Kidney (tissue), 22 donors: ENCODE measurements around the gene NSUN4. TPM values are rescaled to one million over a fixed set of nuclear protein-coding genes. Genes with fewer than 3 reads are reported as not detected.

Source experiments
- DNase-seq, 5 donors: peaks; one replicate each; pipeline ENCODE4 v3.0.0-alpha.2; 2013 to 2020
- FAIRE-seq: peaks from 2 replicates; lab custom pipeline; 2012; peaks lifted over from hg19 to GRCh38; lab: Jason Lieb, UNC
- H3K27ac ChIP-seq, 2 donors: one replicate each; pipeline ENCODE4 v1.7.0; 2013; ENCODE audit warnings: low read depth in 2 of 2, low read length in 2 of 2, inconsistent platforms in 1 of 2
- H3K27me3 ChIP-seq: one replicate; pipeline ENCODE4 v1.7.1; 2013; ENCODE audit warnings: low read length, inconsistent platforms; ENCODE audit not compliant: control insufficient read depth, insufficient read depth
- H3K36me3 ChIP-seq, 3 donors: one replicate each; pipeline versions ENCODE4 v1.7.0 to v1.7.1; 2013; ENCODE audit warnings: low read length in 3 of 3, control low read depth in 1 of 3, inconsistent platforms in 1 of 3; ENCODE audit not compliant: insufficient read depth in 3 of 3, control insufficient read depth in 2 of 3
- H3K4me1 ChIP-seq, 3 donors: one replicate each; pipeline versions ENCODE4 v1.7.0 to v1.7.1; 2013; ENCODE audit warnings: low read length in 3 of 3, inconsistent platforms in 1 of 3, low read depth in 1 of 3; ENCODE audit not compliant: control insufficient read depth in 2 of 3, insufficient read depth in 2 of 3
- H3K4me3 ChIP-seq, 3 donors: one replicate each; pipeline versions ENCODE4 v1.7.0 to v1.8.1; 2013; ENCODE audit warnings: low read length in 3 of 3, control low read depth in 1 of 3, inconsistent platforms in 1 of 3
- H3K9ac ChIP-seq, 3 donors: one replicate each; pipeline versions ENCODE4 v1.7.0 to v1.7.1; 2013; ENCODE audit warnings: low read length in 3 of 3, control low read depth in 1 of 3, inconsistent platforms in 1 of 3
- H3K9me3 ChIP-seq, 3 donors: one replicate each; pipeline versions ENCODE4 v1.7.0 to v1.7.1; 2013; ENCODE audit warnings: low read length in 3 of 3, control low read depth in 1 of 3, inconsistent platforms in 1 of 3; ENCODE audit not compliant: control insufficient read depth in 2 of 3, insufficient read depth in 1 of 3
- CTCF ChIP-seq: IDR thresholded peaks from 3 replicates; pipeline ENCODE4 v1.5.1; 2012; ENCODE audit warnings: mild to moderate bottlenecking, moderate library complexity, borderline replicate concordance; ENCODE audit not compliant: insufficient read depth; ENCODE audit errors: extremely low read depth
- intact Hi-C: fragments of 100-400 bp; cut with DNase I; formaldehyde crosslinking; loops from one replicate; pipeline ENCODE4 v1.11.1; 2022
- long read RNA-seq, 10 donors: library from polyadenylated mRNA in 1 of 10; unstranded in 1 of 10; transcript quantifications; one replicate each; pipeline ENCODE4 v2.0.0 and lab custom pipeline, GENCODE V29; 2021 to 2026
- polyA plus RNA-seq: library from polyadenylated mRNA; stranded (reverse); fragments of 350-450 nt; fragmentation: Illumina TruSeq; extraction: RNeasy Lipid Tissue Mini Kit (QIAGEN cat#74804); gene quantifications from one replicate; pipeline ENCODE4 v1.2.3, GENCODE V29; 2014; ENCODE audit warnings: low read depth, low replicate concordance; ENCODE audit not compliant: insufficient read depth
- total RNA-seq: library from RNA; stranded (reverse); fragmentation: NEBNext Ultra II Directional; extraction: Animal tissue kit (Norgen Biotek cat#: 25700); gene quantifications from one replicate; pipeline ENCODE4 v1.2.1, GENCODE V29; 2021
- donor health status: control.
- donor health status: control.
- donor health status: control.
- donor health status: control.
- donor health status: control.
- donor health status: DM: yes; HTN: yes; CAD: no.
- donor health status: Normal renal cell carcinoma (clear cell type).

The NSUN4 gene
- total RNA-seq (32.2 TPM), polyA plus RNA-seq (12.4 TPM)
- long read RNA-seq, donor 1, partial matches to known transcripts: 0 of 3 reads
- long read RNA-seq, donor 1, other reads (novel, unspliced or antisense): 0 of 3 reads
- long read RNA-seq, donor 2, transcript NSUN4-204 (6 exons, 2,150 nt): major isoform, 7 of 7 reads
- long read RNA-seq, donor 2, partial matches to known transcripts: 0 of 7 reads
- long read RNA-seq, donor 2, other reads (novel, unspliced or antisense): 0 of 7 reads
- long read RNA-seq, donor 3, transcript NSUN4-204 (6 exons, 2,150 nt): major isoform, 5 of 5 reads
- long read RNA-seq, donor 3, partial matches to known transcripts: 0 of 5 reads
- long read RNA-seq, donor 3, other reads (novel, unspliced or antisense): 0 of 5 reads
- long read RNA-seq, donor 4, transcript NSUN4-204 (6 exons, 2,150 nt): major isoform, 6 of 8 reads
- long read RNA-seq, donor 4, partial matches to known transcripts: 0 of 8 reads
- long read RNA-seq, donor 4, other reads (novel, unspliced or antisense): 0 of 8 reads
- long read RNA-seq, donor 5, partial matches to known transcripts: 0 of 1 reads
- long read RNA-seq, donor 5, other reads (novel, unspliced or antisense): 0 of 1 reads
- long read RNA-seq, donor 6, partial matches to known transcripts: 0 of 3 reads
- long read RNA-seq, donor 6, other reads (novel, unspliced or antisense): 0 of 3 reads
- long read RNA-seq, donor 7, partial matches to known transcripts: 3 of 7 reads
- long read RNA-seq, donor 7, other reads (novel, unspliced or antisense): 2 of 7 reads
- long read RNA-seq, donor 8, partial matches to known transcripts: 0 of 1 reads
- long read RNA-seq, donor 8, other reads (novel, unspliced or antisense): 0 of 1 reads
- long read RNA-seq, donor 9, partial matches to known transcripts: 0 of 3 reads
- long read RNA-seq, donor 9, other reads (novel, unspliced or antisense): 0 of 3 reads
- long read RNA-seq, donor 10, full-length matches to known transcripts: 4 of 10 reads
- long read RNA-seq, donor 10, partial matches to known transcripts: 6 of 10 reads
- long read RNA-seq, donor 10, other reads (novel, unspliced or antisense): 0 of 10 reads

- peak; percentile 73 for TF ChIP-seq CTCF
- Histone ChIP-seq H3K27me3 (no peaks in the 10 kb centered on the region), H3K4me3 (peak within 1 kb of the TSS; percentile 91 to 95 (median 94)), H3K9ac (peak within 1 kb of the TSS; percentile 82 to 98 (median 95)), H3K9me3 (no peaks in the 10 kb centered on the region), H3K27ac (peak within 1 kb of the TSS; percentile 98), H3K4me1 (peaks cover 0 to 9% (median 7%) of the 10 kb centered on the region in 3 donors), H3K36me3 (peaks cover 2 to 12% (median 8%) of the 10 kb centered on the region in 3 donors)
- FAIRE-seq (peak; percentile 19), DNase-seq (peak; percentile 93 to 99 (median 97))
- intact Hi-C loops: no loop called here
Observed at GRCh38 chr1:46340404-46341221, at the start of gene NSUN4. Gene NSUN4, plus strand, starts transcription at chr1:46340807. Its CDS starts 20 bp downstream, at chr1:46340827.

- H3K4me3 ChIP-seq: no peak overlapping the region
- peaks cover 12 to 37% (median 22%) of the 10 kb centered on the region in 3 donors for H3K36me3 ChIP-seq
- FAIRE-seq: no peak
- H3K27me3 ChIP-seq: no peaks in the 10 kb centered on the region
- TF ChIP-seq CTCF: no peak
- H3K9me3 ChIP-seq: no peaks in the 10 kb centered on the region
- H3K4me1 ChIP-seq: peaks cover 0 to under 1% (median 0%) of the 10 kb centered on the region in 3 donors
- H3K27ac ChIP-seq: no peak overlapping the region
- H3K9ac ChIP-seq: no peak overlapping the region
- intact Hi-C loops: no loop called here
- no peak for DNase-seq
Observed at GRCh38 chr1:46295306-46295705, 45.3 kb upstream of the NSUN4 start.

- TF ChIP-seq CTCF: no peak
- no peaks in the 10 kb centered on the region for H3K9me3 ChIP-seq
- peaks cover 12 to 32% (median 22%) of the 10 kb centered on the region in 3 donors for H3K36me3 ChIP-seq
- DNase-seq: no peak
- H3K4me3 ChIP-seq: no peak overlapping the region
- H3K4me1 ChIP-seq: peaks cover 0 to 14% (median 9%) of the 10 kb centered on the region in 3 donors
- intact Hi-C loops: no loop called here
- H3K9ac ChIP-seq: no peak overlapping the region
- no peak overlapping the region for H3K27ac ChIP-seq
- FAIRE-seq: no peak
- no peaks in the 10 kb centered on the region for H3K27me3 ChIP-seq
Observed at GRCh38 chr1:46298387-46298786, 42.2 kb upstream of the NSUN4 start.
